AG09309 (cell line): ENCODE measurements around the gene MAST4.

Experiments used
- DNase-seq: peaks from one replicate; pipeline ENCODE4 v3.0.0-alpha.2; 2010; ENCODE audit warnings: low read depth
- H3K4me3 ChIP-seq: 2 replicates; pipeline ENCODE4 v1.5.1; 2011; ENCODE audit warnings: mild to moderate bottlenecking, low read depth, low read length, moderate library complexity; ENCODE audit not compliant: control insufficient read depth
- TF ChIP-seq, protein P1 (sequence below): IDR thresholded peaks from 2 replicates; pipeline ENCODE4 v1.5.1; 2011; ENCODE audit warnings: mild to moderate bottlenecking, low read depth, low read length, inconsistent platforms; ENCODE audit not compliant: insufficient read depth, control insufficient read depth; ENCODE audit errors: missing control alignments

The MAST4 gene

DNA sequence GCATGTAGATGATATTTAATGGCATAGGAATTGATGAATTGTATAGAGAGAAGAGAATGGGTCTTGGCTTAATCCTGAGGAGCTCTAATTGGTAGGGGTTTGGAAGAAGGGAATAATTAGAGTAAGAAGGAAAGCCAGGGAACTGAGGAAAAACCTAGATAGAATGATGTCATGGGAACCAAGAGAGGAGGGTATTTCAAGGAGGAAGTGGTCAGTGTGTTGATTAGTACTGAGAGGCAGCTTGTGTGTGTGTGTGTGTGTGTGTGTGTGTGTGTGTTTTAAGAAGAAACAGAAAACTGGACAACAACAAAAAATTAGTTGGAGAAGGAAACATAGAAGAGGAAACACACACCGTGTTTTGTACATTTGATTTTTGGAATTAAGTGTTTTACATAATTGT, 42.8 kb downstream of the MAST4 start:
- no peak overlapping the region for H3K4me3 ChIP-seq
- no peak for DNase-seq

DNA sequence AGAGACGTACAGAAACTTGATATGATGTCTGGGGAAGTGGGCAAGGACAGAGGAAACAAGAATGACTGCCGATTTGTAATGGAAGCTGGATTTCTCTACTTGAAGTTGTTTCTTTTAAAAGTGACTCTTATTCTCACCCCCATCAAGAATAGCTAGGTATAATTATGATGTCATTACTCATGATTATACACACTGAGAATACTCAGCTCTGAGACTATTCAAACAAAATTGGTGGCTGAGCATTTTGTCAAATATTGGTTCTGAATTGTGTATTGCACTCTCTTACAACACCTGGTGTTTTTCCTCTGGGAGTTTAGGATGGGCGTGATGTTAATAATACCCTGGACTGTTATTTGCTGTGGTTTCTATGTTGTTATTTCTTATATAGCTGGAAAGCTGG, 46.3 kb downstream of the MAST4 start:
- DNase-seq: no peak
- H3K4me3 ChIP-seq: no peak overlapping the region
- TF ChIP-seq, protein P1, sequence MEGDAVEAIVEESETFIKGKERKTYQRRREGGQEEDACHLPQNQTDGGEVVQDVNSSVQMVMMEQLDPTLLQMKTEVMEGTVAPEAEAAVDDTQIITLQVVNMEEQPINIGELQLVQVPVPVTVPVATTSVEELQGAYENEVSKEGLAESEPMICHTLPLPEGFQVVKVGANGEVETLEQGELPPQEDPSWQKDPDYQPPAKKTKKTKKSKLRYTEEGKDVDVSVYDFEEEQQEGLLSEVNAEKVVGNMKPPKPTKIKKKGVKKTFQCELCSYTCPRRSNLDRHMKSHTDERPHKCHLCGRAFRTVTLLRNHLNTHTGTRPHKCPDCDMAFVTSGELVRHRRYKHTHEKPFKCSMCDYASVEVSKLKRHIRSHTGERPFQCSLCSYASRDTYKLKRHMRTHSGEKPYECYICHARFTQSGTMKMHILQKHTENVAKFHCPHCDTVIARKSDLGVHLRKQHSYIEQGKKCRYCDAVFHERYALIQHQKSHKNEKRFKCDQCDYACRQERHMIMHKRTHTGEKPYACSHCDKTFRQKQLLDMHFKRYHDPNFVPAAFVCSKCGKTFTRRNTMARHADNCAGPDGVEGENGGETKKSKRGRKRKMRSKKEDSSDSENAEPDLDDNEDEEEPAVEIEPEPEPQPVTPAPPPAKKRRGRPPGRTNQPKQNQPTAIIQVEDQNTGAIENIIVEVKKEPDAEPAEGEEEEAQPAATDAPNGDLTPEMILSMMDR: no peak

More for the DNA sequence above, 42.8 kb downstream of the MAST4 start:
- TF ChIP-seq, protein P1: no peak

DNA sequence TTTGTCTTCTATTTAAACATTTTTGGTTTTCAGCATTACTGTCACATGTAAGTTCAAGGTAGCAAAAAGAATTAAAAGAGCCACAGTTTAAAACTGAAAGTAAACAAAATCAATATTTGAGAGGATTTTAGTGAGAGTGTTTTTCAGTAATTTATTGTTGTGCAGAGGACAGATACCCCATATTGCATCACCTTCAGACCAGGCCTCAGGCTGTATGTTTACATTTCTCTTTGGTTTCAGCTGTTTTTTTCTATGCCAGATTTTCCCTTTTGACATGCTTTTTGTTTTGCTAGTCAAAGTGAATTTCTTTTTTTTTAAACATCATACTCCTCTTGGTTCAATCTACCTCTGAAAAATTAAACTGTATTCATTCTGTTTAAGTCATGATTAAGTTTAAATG, 47.2 kb downstream of the MAST4 start:
- no peak for DNase-seq
- H3K4me3 ChIP-seq: no peak overlapping the region
- TF ChIP-seq, protein P1: no peak

- DNase-seq: no peak
- TF ChIP-seq, protein P1: no peak
- no peak overlapping the region for H3K4me3 ChIP-seq
Measured at GRCh38 chr5:66644111-66644510, 47.9 kb downstream of the MAST4 start.

GRCh38 chr5:66645039-66645438, 48.8 kb downstream of the MAST4 start:
- DNase-seq: no peak
- TF ChIP-seq, protein P1: no peak

GRCh38 chr5:66646570-66646969, 50.4 kb downstream of the MAST4 start:
- no peak overlapping the region for H3K4me3 ChIP-seq
- no peak for DNase-seq
- TF ChIP-seq, protein P1: no peak

More at GRCh38 chr5:66645039-66645438, 48.8 kb downstream of the MAST4 start:
- no peak overlapping the region for H3K4me3 ChIP-seq
